Limb (tissue), 2 donors: Measurements from ENCODE around the gene AGBL4.

Experiments
- DNase-seq, 2 donors: peaks; one replicate each; pipeline ENCODE4 v3.0.0-alpha.2; 2016; ENCODE audit errors: extremely low spot score in 2 of 2

AGBL4 gene

GRCh38 chr1:48906729-48907128, 1117.0 kb downstream of the AGBL4 start:
- no peak for DNase-seq

GRCh38 chr1:48906164-48906563, 1117.6 kb downstream of the AGBL4 start:
- no peak for DNase-seq

- no peak for DNase-seq
These were observed 1120.5 kb downstream of the AGBL4 start for GRCh38 chr1:48903291-48903690.

GRCh38 chr1:48898894-48899293, 1124.9 kb downstream of the AGBL4 start:
- no peak for DNase-seq

GRCh38 chr1:48889615-48890014, 1134.1 kb downstream of the AGBL4 start:
- no peak for DNase-seq

- no peak for DNase-seq
These were observed 1134.7 kb downstream of the AGBL4 start for GRCh38 chr1:48889082-48889481.

- no peak for DNase-seq
These were observed 1136.0 kb downstream of the AGBL4 start for GRCh38 chr1:48887796-48888195.

GRCh38 chr1:48882020-48882419, 1141.7 kb downstream of the AGBL4 start:
- DNase-seq: no peak

- no peak for DNase-seq
These were observed 1145.4 kb downstream of the AGBL4 start for GRCh38 chr1:48878191-48878940.

- no peak for DNase-seq
These were observed 1147.4 kb downstream of the AGBL4 start for GRCh38 chr1:48876330-48876785.

GRCh38 chr1:48875552-48876329, 1148.0 kb downstream of the AGBL4 start:
- no peak for DNase-seq

GRCh38 chr1:48873944-48874343, 1149.8 kb downstream of the AGBL4 start:
- DNase-seq: no peak

GRCh38 chr1:48870596-48870995, 1153.2 kb downstream of the AGBL4 start:
- no peak for DNase-seq

- no peak for DNase-seq
These were observed 1154.4 kb downstream of the AGBL4 start for GRCh38 chr1:48869116-48869893.

GRCh38 chr1:48864913-48865312, 1158.8 kb downstream of the AGBL4 start:
- no peak for DNase-seq

GRCh38 chr1:48859456-48859855, 1164.3 kb downstream of the AGBL4 start:
- no peak for DNase-seq

- no peak for DNase-seq
These were observed 1165.4 kb downstream of the AGBL4 start for GRCh38 chr1:48858200-48858920.

GRCh38 chr1:48853006-48853405, 1170.7 kb downstream of the AGBL4 start:
- DNase-seq: no peak

- no peak for DNase-seq
These were observed 1172.1 kb downstream of the AGBL4 start for GRCh38 chr1:48851638-48852037.

- no peak for DNase-seq
These were observed 1175.7 kb downstream of the AGBL4 start for GRCh38 chr1:48848035-48848434.

GRCh38 chr1:48846441-48846840, 1177.3 kb downstream of the AGBL4 start:
- DNase-seq: no peak
